Astrocyte of the spinal cord (primary cell): ENCODE results near the gene JAG2.

Source experiments
- DNase-seq: peaks from one replicate; pipeline ENCODE4 v3.0.0; 2011; ENCODE audit warnings: low read depth, low spot score
- H3K4me3 ChIP-seq: 2 replicates; pipeline ENCODE4 v1.5.1; 2011; ENCODE audit warnings: low read depth, mild to moderate bottlenecking, low read length, moderate library complexity
- CTCF ChIP-seq: IDR thresholded peaks from 2 replicates; pipeline ENCODE4 v1.5.1; 2012; ENCODE audit warnings: low read depth, mild to moderate bottlenecking, low read length, inconsistent platforms
- in situ Hi-C: cut with HindIII; loops from 2 replicates; pipeline ENCODE4 v1.10.0; 2017; ENCODE audit warnings: low sequenced_read_pairs

The JAG2 gene

GRCh38 chr14:105141026-105141425 is 27.6 kb downstream of the JAG2 start:
- no peak for DNase-seq
- no peak overlapping the region for H3K4me3 ChIP-seq
- in situ Hi-C loops: no loop called here
- no peak for TF ChIP-seq CTCF

- in situ Hi-C loops: no loop called here
- no peak overlapping the region for H3K4me3 ChIP-seq
- TF ChIP-seq CTCF: no peak
- DNase-seq: no peak
Measured at GRCh38 chr14:105140581-105140980, 28.0 kb downstream of the JAG2 start.

- TF ChIP-seq CTCF: no peak
- no peak for DNase-seq
- in situ Hi-C loops: no loop called here
- no peak overlapping the region for H3K4me3 ChIP-seq
Measured at GRCh38 chr14:105139831-105140239, 28.7 kb downstream of the JAG2 start.

- TF ChIP-seq CTCF: no peak
- no peak overlapping the region for H3K4me3 ChIP-seq
- no peak for DNase-seq
- in situ Hi-C loops: no loop called here
Measured at GRCh38 chr14:105139212-105139825, 29.3 kb downstream of the JAG2 start.

GRCh38 chr14:105138551-105139111 is 29.9 kb downstream of the JAG2 start:
- no peak for DNase-seq

GRCh38 chr14:105138021-105138541 is 30.5 kb downstream of the JAG2 start:
- in situ Hi-C loops: no loop called here
- no peak for DNase-seq
- TF ChIP-seq CTCF: no peak
- no peak overlapping the region for H3K4me3 ChIP-seq

More at GRCh38 chr14:105138551-105139111, 29.9 kb downstream of the JAG2 start:
- in situ Hi-C loops: no loop called here
- no peak for TF ChIP-seq CTCF
- H3K4me3 ChIP-seq: no peak overlapping the region
